ENCODE measurements around the gene UTF1. TPM values are rescaled to one million over a fixed set of nuclear protein-coding genes. Genes with fewer than 3 reads are reported as not detected.

UTF1 gene
- total RNA-seq, 2 experiments from 2014 or later: not detected

DNA sequence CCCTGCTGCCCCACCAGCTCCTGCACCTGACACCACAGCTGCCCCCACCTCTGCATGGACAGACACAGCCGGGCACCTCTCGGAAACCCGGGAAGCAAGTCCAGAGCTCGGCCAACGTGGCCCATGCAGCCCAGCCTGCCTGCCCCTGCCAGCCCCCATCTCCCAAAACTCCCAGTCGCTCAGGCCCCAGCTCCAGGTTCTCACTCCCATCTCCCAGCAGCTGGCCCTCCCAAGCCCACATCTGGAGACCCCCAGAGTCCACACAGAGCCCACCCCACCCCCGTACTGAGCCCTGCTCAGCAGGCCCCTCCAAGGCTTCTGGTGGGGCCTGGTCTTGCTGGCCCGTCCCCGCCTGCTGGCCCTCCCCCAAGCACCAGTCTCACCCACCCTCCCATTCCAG, 32.2 kb upstream of the UTF1 start:
- Mint-ChIP-seq H3K27ac (no peak overlapping the region), H3K27me3 (peaks cover 1% of the 10 kb centered on the region), H3K4me1 (ENCODE audit: low read depth) (no peaks in the 10 kb centered on the region), H3K9me3 (peaks cover 4% of the 10 kb centered on the region), H3K4me3 (no peak overlapping the region), H3K36me3 (ENCODE audit: low read depth) (no peaks in the 10 kb centered on the region)
- TF ChIP-seq, protein P1, sequence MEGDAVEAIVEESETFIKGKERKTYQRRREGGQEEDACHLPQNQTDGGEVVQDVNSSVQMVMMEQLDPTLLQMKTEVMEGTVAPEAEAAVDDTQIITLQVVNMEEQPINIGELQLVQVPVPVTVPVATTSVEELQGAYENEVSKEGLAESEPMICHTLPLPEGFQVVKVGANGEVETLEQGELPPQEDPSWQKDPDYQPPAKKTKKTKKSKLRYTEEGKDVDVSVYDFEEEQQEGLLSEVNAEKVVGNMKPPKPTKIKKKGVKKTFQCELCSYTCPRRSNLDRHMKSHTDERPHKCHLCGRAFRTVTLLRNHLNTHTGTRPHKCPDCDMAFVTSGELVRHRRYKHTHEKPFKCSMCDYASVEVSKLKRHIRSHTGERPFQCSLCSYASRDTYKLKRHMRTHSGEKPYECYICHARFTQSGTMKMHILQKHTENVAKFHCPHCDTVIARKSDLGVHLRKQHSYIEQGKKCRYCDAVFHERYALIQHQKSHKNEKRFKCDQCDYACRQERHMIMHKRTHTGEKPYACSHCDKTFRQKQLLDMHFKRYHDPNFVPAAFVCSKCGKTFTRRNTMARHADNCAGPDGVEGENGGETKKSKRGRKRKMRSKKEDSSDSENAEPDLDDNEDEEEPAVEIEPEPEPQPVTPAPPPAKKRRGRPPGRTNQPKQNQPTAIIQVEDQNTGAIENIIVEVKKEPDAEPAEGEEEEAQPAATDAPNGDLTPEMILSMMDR (IDR thresholded peaks at IDR 0.05): no peak
- ChIA-PET CTCF (no interaction called here), POLR2A (no interaction called here)
- DNase-seq (no peak), ATAC-seq (no peak)
- intact Hi-C loops (cut with micrococcal nuclease): no loop called here

DNA sequence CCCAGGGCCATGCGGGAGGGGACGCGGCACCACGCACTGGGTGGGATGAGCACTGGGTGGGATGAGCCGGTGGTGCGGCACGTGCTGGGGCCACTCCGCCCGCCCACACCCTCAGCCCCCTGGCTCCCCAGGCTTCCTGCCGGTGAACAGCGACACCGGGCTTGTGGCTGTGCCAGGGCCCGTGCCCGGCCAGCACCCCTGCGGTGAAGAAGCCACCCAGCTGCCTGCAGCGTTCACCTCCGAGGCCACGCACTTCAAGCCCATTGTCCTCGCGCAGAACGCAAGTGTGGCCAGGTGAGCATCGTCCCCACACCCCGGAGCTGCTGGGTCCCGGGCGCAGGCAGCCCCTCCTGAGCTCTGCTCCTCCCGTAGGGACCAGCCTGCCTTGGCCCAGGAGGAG, 31.8 kb upstream of the UTF1 start:
- CTCF ChIA-PET: no interaction called here
- POLR2A ChIA-PET: no interaction called here
- peaks cover 4% of the 10 kb centered on the region for H3K9me3 Mint-ChIP-seq
- ATAC-seq: no peak
- peaks cover 1% of the 10 kb centered on the region for H3K27me3 Mint-ChIP-seq
- H3K36me3 Mint-ChIP-seq (ENCODE audit: low read depth): no peaks in the 10 kb centered on the region
- H3K4me1 Mint-ChIP-seq (ENCODE audit: low read depth): no peaks in the 10 kb centered on the region
- TF ChIP-seq, protein P1 (IDR thresholded peaks at IDR 0.05): no peak
- no peak for DNase-seq
- no peak overlapping the region for H3K27ac Mint-ChIP-seq
- intact Hi-C loops (cut with micrococcal nuclease): no loop called here
- no peak overlapping the region for H3K4me3 Mint-ChIP-seq

DNA sequence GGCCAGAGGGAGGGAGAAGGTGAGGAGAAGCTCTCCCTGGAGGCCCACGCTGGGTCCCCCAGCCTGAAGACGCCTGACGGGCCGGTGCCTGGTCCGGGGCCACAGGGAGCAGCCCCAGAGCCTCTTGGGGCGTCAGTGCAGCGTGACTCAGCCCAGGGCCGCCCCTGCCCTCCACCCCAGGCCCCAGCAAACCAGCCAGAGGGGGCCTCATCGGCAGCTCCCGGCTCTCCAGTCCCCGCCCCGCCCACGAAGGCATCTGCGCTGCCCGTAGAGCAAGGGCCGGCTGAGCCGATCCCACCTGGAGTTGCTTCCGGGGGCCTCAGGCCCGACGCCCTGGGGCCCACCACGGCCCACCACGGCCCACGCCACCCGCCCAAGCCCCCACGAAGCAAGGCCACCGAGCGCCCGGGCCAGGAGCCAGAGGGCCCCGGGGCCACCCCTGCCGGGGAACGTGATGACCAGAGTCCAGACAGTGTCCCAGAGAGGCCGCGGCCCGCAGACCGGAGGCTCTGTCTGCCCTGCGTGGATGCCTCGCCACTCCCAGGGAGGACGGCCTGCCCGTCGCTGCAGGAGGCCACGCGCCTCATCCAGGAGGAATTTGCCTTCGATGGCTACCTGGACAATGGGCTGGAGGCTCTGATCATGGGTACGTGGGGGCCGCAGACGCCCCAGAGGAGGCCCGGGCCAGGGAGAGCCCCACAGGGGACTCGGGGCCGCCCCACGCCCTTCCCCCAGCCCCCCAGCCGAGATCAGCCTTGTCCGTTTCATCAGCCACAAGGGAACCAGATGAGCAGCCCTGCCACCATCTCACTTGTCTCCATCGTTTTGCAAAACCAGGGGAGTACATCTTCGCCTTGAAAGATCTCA, 31.2 kb upstream of the UTF1 start:
- intact Hi-C loops (cut with micrococcal nuclease): no loop called here
- TF ChIP-seq, protein P1 (IDR thresholded peaks at IDR 0.05): no peak
- Mint-ChIP-seq H3K36me3 (ENCODE audit: low read depth) (no peaks in the 10 kb centered on the region), H3K27ac (no peak overlapping the region), H3K27me3 (peaks cover under 1% of the 10 kb centered on the region), H3K4me3 (no peak overlapping the region), H3K4me1 (ENCODE audit: low read depth) (no peaks in the 10 kb centered on the region), H3K9me3 (peaks cover 2% of the 10 kb centered on the region)
- no peak for DNase-seq
- no peak for ATAC-seq
- POLR2A ChIA-PET: no interaction called here
- CTCF ChIA-PET: no interaction called here

DNA sequence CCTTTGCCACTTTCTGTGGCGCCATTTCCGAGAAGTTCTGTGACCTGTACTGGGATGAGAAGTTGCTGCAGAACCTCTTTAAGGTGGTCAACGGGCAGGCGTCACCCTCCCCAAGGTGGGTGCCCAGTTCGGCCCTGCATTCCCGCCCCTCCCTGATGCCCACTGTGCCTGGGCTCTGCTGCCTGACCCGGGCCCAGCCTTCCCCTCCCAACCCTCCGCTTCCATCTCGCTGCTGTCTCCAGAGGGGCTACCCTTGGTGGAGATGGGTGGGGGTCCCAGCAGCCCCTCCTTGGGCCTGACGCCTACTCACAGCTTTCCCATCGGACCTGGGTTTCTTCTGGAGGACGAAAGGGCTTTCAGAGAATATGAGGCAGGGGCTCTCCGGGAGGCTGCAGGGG, 30.5 kb upstream of the UTF1 start:
- H3K27ac Mint-ChIP-seq: no peak overlapping the region
- DNase-seq (no peak), ATAC-seq (no peak)
- ChIA-PET POLR2A (no interaction called here), CTCF (no interaction called here)
- TF ChIP-seq, protein P1 (IDR thresholded peaks at IDR 0.05): no peak
- no peaks in the 10 kb centered on the region for H3K36me3 Mint-ChIP-seq (ENCODE audit: low read depth)
- no peaks in the 10 kb centered on the region for H3K4me1 Mint-ChIP-seq (ENCODE audit: low read depth)
- H3K4me3 Mint-ChIP-seq: no peak overlapping the region
- H3K27me3 Mint-ChIP-seq: no peaks in the 10 kb centered on the region
- intact Hi-C loops (cut with micrococcal nuclease): no loop called here
- H3K9me3 Mint-ChIP-seq: no peaks in the 10 kb centered on the region

DNA sequence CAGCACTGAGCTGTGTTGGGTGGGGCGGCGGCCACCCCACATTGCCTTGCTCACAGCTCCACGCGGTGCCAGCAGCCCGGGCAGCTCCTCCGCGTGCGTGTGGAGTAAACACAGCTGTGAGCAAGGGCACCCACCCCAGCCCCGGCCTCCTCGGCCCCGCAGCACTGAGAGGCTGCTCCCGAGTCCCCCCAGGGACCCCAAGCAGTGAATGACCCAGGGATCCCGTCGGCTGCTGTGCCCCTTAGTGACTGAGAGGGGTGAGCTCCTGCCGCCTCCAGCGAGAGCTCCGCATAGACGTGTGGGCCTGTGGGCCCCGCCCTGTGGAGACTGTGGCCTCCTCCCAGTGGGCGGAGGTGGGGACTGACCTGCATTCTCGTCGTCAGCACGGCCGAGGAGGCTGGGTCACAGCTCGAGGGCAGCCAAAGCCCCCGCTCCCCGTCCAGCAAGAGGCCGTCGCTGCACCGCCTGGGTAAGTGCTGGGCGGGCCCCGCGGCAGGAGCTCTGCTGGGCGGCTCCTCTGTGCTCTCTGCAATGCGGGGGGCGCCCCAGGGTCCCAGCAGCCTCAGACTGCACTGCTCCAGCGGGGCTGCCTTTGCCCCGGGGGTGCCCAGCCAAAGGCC, 29.9 kb upstream of the UTF1 start:
- H3K4me3 Mint-ChIP-seq: no peak overlapping the region
- H3K27ac Mint-ChIP-seq: no peak overlapping the region
- no peaks in the 10 kb centered on the region for H3K27me3 Mint-ChIP-seq
- no peaks in the 10 kb centered on the region for H3K4me1 Mint-ChIP-seq (ENCODE audit: low read depth)
- ChIA-PET CTCF (no interaction called here), POLR2A (no interaction called here)
- ATAC-seq (no peak), DNase-seq (no peak)
- no peaks in the 10 kb centered on the region for H3K9me3 Mint-ChIP-seq
- intact Hi-C loops (cut with micrococcal nuclease): no loop called here
- TF ChIP-seq, protein P1 (IDR thresholded peaks at IDR 0.05): no peak
- H3K36me3 Mint-ChIP-seq (ENCODE audit: low read depth): no peaks in the 10 kb centered on the region

Measured in activated CD8-positive, alpha-beta T cell treated with anti-CD3 and anti-CD28 coated beads for 36 hours (primary cell).